ENCODE data around the gene TMEM33. TPM values are rescaled to one million over a fixed set of nuclear protein-coding genes. Genes with fewer than 3 reads are reported as not detected.
A peak's percentile ranks its signal among the peaks of the same experiment; 100 is the strongest.
"Not testable (repeated sequence)": the region's sequence is repeated elsewhere in the genome, so short reads cannot be mapped to it uniquely, and the experiment has no call there.

The TMEM33 gene, protein sequence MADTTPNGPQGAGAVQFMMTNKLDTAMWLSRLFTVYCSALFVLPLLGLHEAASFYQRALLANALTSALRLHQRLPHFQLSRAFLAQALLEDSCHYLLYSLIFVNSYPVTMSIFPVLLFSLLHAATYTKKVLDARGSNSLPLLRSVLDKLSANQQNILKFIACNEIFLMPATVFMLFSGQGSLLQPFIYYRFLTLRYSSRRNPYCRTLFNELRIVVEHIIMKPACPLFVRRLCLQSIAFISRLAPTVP
- total RNA-seq (54.5 TPM), polyA plus RNA-seq (12.4 TPM)

- H3K27ac ChIP-seq (ENCODE audit: low read depth), result no peak within 1 kb of the TSS
- H3K4me1 ChIP-seq (ENCODE audit: insufficient read depth), result peaks cover 4% of the 10 kb centered on the region
- WGBS, result 2% methylated on average over 49 of the region's 49 CpGs
- peak within 1 kb of the TSS; percentile 95 for H3K4me3 ChIP-seq (ENCODE audit: low read depth, low read length)
- H3K36me3 ChIP-seq (ENCODE audit: insufficient read depth), result no peaks in the 10 kb centered on the region
- DNase-seq (ENCODE audit: extremely low spot score), result peak; percentile 81
Observed at GRCh38 chr4:41934901-41935651, at the start of gene TMEM33. TMEM33 (plus strand) TSS chr4:41935429; CDS start chr4:41935485, 56 bp downstream.

DNA sequence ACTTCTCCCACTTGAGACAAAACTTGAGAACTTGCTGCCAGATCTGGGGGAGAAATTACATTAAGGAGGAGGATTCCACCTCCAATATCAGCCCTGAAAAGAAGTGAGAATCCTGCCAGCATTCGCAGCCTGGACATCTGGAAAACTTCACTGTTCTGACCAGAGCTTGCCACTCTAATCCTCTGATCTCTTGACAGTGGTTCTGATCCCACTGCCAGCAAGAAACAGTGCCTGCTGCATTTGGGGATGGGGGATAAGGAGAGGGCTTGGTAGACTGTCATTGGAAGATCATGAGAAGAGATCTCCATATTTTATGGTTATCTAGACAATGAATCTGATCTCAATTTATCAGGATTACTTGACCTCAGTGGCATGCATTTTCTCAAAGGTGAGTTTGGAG lies 49.8 kb upstream of the TMEM33 start:
- H3K36me3 ChIP-seq (ENCODE audit: insufficient read depth), result no peaks in the 10 kb centered on the region
- DNase-seq (ENCODE audit: extremely low spot score), result no peak
- 42% methylated on average over 1 of the region's 1 CpG for WGBS
- H3K4me3 ChIP-seq (ENCODE audit: low read depth, low read length), result no peak overlapping the region
- no peak overlapping the region for H3K27ac ChIP-seq (ENCODE audit: low read depth)
- peaks cover 1% of the 10 kb centered on the region for H3K4me1 ChIP-seq (ENCODE audit: insufficient read depth)

DNA sequence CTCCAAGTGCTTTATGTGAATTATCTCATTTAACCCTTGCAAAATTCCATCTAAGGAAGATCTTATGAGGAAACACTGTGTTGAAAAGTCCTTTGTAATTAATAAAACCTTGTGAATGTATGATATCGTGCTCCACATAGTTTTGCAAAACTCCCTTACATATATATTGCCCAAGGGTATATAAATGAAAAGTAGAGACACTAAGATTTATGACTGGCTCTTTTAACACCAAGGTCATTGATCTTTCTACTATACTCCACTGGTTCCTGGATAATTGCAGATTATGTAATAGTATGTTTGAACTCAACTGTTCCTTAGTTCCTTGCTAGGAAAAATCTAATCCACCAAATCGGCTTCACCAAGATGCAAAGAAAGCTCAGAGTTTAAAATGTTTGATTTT lies 48.0 kb upstream of the TMEM33 start:
- 66% methylated on average over 2 of the region's 2 CpGs for WGBS
- DNase-seq (ENCODE audit: extremely low spot score), result no peak
- Histone ChIP-seq H3K4me1 (ENCODE audit: insufficient read depth) (no peaks in the 10 kb centered on the region), H3K4me3 (ENCODE audit: low read depth, low read length) (no peak overlapping the region), H3K27ac (ENCODE audit: low read depth) (no peak overlapping the region), H3K36me3 (ENCODE audit: insufficient read depth) (no peaks in the 10 kb centered on the region)

GRCh38 chr4:41887821-41888686 lies 47.2 kb upstream of the TMEM33 start:
- Histone ChIP-seq H3K36me3 (ENCODE audit: insufficient read depth) (no peaks in the 10 kb centered on the region), H3K4me1 (ENCODE audit: insufficient read depth) (no peaks in the 10 kb centered on the region), H3K27ac (ENCODE audit: low read depth) (no peak overlapping the region), H3K4me3 (ENCODE audit: low read depth, low read length) (no peak overlapping the region)
- WGBS, result 7% methylated on average over 3 of the region's 3 CpGs
- DNase-seq (ENCODE audit: extremely low spot score), result no peak

GRCh38 chr4:41888687-41889074 lies 46.5 kb upstream of the TMEM33 start:
- Histone ChIP-seq H3K27ac (ENCODE audit: low read depth) (no peak overlapping the region), H3K4me1 (ENCODE audit: insufficient read depth) (no peaks in the 10 kb centered on the region), H3K36me3 (ENCODE audit: insufficient read depth) (no peaks in the 10 kb centered on the region), H3K4me3 (ENCODE audit: low read depth, low read length) (no peak overlapping the region)
- WGBS, result 68% methylated on average over 1 of the region's 1 CpG
- DNase-seq (ENCODE audit: extremely low spot score), result no peak

DNA sequence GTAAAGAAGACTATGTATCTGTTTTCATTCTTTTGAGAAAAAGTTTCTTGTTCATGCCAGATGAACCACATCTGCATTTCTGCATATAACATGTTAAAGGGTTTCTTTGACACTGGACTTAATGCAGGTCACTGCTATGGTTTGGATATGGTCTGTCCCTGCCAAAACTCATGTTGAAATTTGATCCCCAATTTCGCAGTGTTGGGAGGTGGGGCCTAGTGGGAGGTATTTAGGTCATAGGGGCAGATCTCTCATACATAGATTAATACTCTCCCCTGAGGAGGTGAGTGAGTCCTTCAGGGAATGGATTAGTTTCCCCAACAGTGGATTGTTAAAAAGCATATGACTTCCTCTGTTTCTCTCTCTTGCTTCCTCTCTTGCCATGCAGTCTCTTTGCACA lies 45.9 kb upstream of the TMEM33 start:
- DNase-seq (ENCODE audit: extremely low spot score), result no peak
- Histone ChIP-seq H3K27ac (ENCODE audit: low read depth) (no peak overlapping the region), H3K4me1 (ENCODE audit: insufficient read depth) (no peaks in the 10 kb centered on the region), H3K4me3 (ENCODE audit: low read depth, low read length) (no peak overlapping the region), H3K36me3 (ENCODE audit: insufficient read depth) (no peaks in the 10 kb centered on the region)
- 16% methylated on average over 1 of the region's 1 CpG for WGBS

DNA sequence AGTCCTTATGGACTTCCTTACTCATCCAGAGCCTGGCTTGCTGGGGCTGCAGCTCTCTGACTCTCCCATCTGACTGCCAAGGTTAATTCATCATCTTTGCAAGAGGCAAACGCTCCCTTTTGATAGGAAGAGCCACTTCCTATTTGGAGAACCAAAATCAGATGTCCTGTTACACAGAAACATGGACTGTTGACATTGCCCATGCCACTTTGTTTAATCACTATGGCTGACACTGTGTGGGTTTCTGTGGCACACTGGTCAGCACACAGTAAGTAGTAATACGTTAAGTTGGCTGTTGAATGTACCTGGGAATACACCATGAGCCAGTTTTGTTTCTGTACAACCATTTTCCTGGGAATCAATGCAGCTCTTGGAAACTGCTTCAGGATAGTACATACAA lies 45.1 kb upstream of the TMEM33 start:
- H3K4me3 ChIP-seq (ENCODE audit: low read depth, low read length), result no peak overlapping the region
- no peak for DNase-seq (ENCODE audit: extremely low spot score)
- no peaks in the 10 kb centered on the region for H3K36me3 ChIP-seq (ENCODE audit: insufficient read depth)
- H3K27ac ChIP-seq (ENCODE audit: low read depth), result no peak overlapping the region
- no peaks in the 10 kb centered on the region for H3K4me1 ChIP-seq (ENCODE audit: insufficient read depth)
- 48% methylated on average over 2 of the region's 2 CpGs for WGBS

DNA sequence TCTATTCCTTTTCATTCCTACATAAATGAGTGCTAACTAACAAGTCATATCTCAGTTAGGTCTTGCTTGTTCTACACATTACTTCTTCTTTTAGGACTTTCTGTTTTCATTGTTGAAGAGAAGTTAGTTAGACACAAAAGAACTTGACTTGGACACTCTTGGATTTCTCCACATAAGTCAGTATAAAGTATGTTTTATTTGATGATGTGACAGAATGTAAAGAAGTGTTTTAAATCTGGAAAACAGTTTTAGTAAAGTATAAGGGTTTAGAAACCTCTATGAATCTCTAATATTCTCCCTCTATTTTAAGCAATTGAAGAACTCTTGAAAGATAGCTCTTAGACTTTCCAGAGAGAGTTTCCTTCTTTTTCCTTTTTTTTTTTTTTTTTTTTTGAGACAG lies 38.6 kb upstream of the TMEM33 start:
- Histone ChIP-seq H3K4me3 (ENCODE audit: low read depth, low read length) (no peak overlapping the region), H3K4me1 (ENCODE audit: insufficient read depth) (no peaks in the 10 kb centered on the region), H3K27ac (ENCODE audit: low read depth) (no peak overlapping the region), H3K36me3 (ENCODE audit: insufficient read depth) (no peaks in the 10 kb centered on the region)
- no peak for DNase-seq (ENCODE audit: extremely low spot score)

GRCh38 chr4:41897698-41898097 lies 37.5 kb upstream of the TMEM33 start:
- Histone ChIP-seq H3K27ac (ENCODE audit: low read depth) (no peak overlapping the region), H3K4me1 (ENCODE audit: insufficient read depth) (no peaks in the 10 kb centered on the region), H3K4me3 (ENCODE audit: low read depth, low read length) (no peak overlapping the region), H3K36me3 (ENCODE audit: insufficient read depth) (no peaks in the 10 kb centered on the region)
- no peak for DNase-seq (ENCODE audit: extremely low spot score)
- 92% methylated on average over 1 of the region's 1 CpG for WGBS

- not testable (repeated sequence) for H3K27ac ChIP-seq (ENCODE audit: low read depth); H3K4me1 ChIP-seq (ENCODE audit: insufficient read depth); H3K4me3 ChIP-seq (ENCODE audit: low read depth, low read length); DNase-seq (ENCODE audit: extremely low spot score); H3K36me3 ChIP-seq (ENCODE audit: insufficient read depth)
- 0% methylated on average over 1 of the region's 1 CpG for WGBS
Observed at GRCh38 chr4:41909136-41909535, 26.1 kb upstream of the TMEM33 start.

- no peak overlapping the region for H3K27ac ChIP-seq (ENCODE audit: low read depth)
- H3K36me3 ChIP-seq (ENCODE audit: insufficient read depth), result no peaks in the 10 kb centered on the region
- no peaks in the 10 kb centered on the region for H3K4me1 ChIP-seq (ENCODE audit: insufficient read depth)
- no peak for DNase-seq (ENCODE audit: extremely low spot score)
- 66% methylated on average over 5 of the region's 5 CpGs for WGBS
- H3K4me3 ChIP-seq (ENCODE audit: low read depth, low read length), result no peak overlapping the region
Observed at GRCh38 chr4:41912546-41912945, 22.7 kb upstream of the TMEM33 start.

DNA sequence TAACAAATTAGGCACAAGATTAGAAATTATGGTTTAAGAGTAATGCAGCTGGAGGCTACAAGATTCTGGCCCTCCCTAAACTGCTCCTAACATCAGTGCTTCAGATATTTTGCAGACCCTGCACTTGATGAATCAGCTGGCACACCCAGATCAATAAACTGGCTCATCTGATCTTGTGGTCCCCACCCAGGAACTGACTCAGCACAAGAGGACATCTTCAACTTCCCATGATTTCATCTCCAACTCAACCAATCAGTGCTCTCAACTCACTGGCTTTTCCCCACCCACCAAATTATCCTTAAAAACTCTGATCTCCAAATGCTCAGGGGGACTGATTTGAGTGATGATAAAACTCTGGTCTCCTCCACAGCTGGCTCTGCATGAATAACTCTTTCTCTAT lies 21.7 kb upstream of the TMEM33 start:
- H3K27ac ChIP-seq (ENCODE audit: low read depth), result no peak overlapping the region
- DNase-seq (ENCODE audit: extremely low spot score), result no peak
- H3K36me3 ChIP-seq (ENCODE audit: insufficient read depth), result no peaks in the 10 kb centered on the region
- no peaks in the 10 kb centered on the region for H3K4me1 ChIP-seq (ENCODE audit: insufficient read depth)
- no peak overlapping the region for H3K4me3 ChIP-seq (ENCODE audit: low read depth, low read length)

DNA sequence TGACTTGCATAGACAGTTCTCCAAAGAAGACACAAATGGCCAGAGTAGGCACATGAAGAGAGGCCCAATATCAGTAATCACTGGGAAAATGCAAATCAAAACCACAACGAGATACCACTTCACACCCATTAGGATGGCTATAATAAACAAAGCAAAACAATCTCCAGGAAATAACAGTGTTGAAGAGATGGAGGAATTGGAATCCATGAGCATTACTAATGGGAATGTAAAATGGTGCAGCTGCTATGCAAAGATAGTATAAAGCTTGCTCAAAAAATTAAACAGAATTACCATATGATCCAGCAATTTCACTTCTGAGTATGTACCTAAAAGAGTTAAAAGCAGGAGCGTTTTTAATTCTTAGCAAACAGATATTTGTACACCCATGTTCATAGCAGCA lies 17.0 kb upstream of the TMEM33 start:
- H3K27ac ChIP-seq (ENCODE audit: low read depth), result no peak overlapping the region
- H3K4me1 ChIP-seq (ENCODE audit: insufficient read depth), result no peaks in the 10 kb centered on the region
- H3K4me3 ChIP-seq (ENCODE audit: low read depth, low read length), result no peak overlapping the region
- H3K36me3 ChIP-seq (ENCODE audit: insufficient read depth), result no peaks in the 10 kb centered on the region
- DNase-seq (ENCODE audit: extremely low spot score), result no peak
- 65% methylated on average over 2 of the region's 2 CpGs for WGBS

- not testable (repeated sequence) for DNase-seq (ENCODE audit: extremely low spot score); H3K4me1 ChIP-seq (ENCODE audit: insufficient read depth); H3K4me3 ChIP-seq (ENCODE audit: low read depth, low read length); H3K36me3 ChIP-seq (ENCODE audit: insufficient read depth); H3K27ac ChIP-seq (ENCODE audit: low read depth)
- 94% methylated on average over 2 of the region's 2 CpGs for WGBS
Observed at GRCh38 chr4:41920416-41920815, 14.8 kb upstream of the TMEM33 start.

All from urinary bladder (tissue), 4 donors.